Measurements from ENCODE around the gene JMJD6. TPM values are rescaled to one million over a fixed set of nuclear protein-coding genes. Genes with fewer than 3 reads are reported as not detected.

JMJD6 gene
- total and polyA plus RNA-seq, 9 of the 15 experiments (the other 6 are each of a cell fraction or from before 2014, with no cell fraction given), result 2.5 to 52.3 (median 36.3) TPM

DNA sequence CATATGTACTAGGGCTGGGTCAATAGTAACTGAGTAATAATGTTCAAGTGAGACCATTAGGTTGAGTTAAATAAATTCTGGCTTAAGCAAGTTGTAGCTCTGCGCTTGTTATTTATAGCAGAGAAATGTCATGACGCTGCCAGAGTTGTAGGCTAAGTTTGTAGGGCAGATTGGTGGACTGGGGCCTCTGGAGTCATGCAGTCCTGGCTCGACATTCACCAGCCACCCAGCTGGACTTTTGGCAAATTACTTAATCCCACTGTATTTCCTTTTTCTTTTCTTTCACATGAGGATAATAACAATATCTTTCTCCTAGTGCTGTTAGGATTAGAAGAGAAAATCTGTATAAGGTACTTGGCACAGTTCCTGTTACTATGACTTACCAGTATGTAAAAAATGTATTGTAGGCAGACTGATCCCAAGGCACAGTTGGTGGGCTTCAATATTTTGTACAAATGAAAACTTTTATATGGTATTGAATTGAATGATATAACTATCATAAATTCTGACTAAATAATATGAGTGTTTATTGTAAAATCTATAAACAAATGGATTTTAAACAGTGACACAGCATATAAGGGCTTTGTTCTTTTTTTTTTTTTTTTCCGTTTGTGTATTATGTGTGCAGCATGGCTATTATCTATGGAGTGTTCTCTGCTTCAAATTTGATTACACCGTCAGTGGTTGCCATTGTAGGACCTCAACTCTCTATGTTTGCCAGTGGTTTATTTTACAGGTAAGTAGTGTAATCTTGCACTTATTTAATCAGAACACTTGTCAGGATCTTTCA, 14.1 kb upstream of the JMJD6 start (continued):
- TF ChIP-seq, protein P1, sequence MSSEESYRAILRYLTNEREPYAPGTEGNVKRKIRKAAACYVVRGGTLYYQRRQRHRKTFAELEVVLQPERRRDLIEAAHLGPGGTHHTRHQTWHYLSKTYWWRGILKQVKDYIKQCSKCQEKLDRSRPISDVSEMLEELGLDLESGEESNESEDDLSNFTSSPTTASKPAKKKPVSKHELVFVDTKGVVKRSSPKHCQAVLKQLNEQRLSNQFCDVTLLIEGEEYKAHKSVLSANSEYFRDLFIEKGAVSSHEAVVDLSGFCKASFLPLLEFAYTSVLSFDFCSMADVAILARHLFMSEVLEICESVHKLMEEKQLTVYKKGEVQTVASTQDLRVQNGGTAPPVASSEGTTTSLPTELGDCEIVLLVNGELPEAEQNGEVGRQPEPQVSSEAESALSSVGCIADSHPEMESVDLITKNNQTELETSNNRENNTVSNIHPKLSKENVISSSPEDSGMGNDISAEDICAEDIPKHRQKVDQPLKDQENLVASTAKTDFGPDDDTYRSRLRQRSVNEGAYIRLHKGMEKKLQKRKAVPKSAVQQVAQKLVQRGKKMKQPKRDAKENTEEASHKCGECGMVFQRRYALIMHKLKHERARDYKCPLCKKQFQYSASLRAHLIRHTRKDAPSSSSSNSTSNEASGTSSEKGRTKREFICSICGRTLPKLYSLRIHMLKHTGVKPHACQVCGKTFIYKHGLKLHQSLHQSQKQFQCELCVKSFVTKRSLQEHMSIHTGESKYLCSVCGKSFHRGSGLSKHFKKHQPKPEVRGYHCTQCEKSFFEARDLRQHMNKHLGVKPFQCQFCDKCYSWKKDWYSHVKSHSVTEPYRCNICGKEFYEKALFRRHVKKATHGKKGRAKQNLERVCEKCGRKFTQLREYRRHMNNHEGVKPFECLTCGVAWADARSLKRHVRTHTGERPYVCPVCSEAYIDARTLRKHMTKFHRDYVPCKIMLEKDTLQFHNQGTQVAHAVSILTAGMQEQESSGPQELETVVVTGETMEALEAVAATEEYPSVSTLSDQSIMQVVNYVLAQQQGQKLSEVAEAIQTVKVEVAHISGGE (CRISPR knock-in tag; IDR thresholded peaks at IDR 0.05), result no peak
- TF ChIP-seq GTF2F1 (IDR thresholded peaks at IDR 0.05; ENCODE audit: low read depth, low read length) (no peak), GATAD2B (IDR thresholded peaks at IDR 0.05; ENCODE audit: borderline replicate concordance) (no peak), ZNF175 (CRISPR knock-in tag; IDR thresholded peaks at IDR 0.05; ENCODE audit: low read depth) (no peak), CCNT2 (IDR thresholded peaks at IDR 0.05; ENCODE audit: borderline replicate concordance, extremely low read depth, insufficient read length, low read depth, low read length) (no peak), NCOA6 (IDR thresholded peaks at IDR 0.05) (no peak), SMAD2 (IDR thresholded peaks at IDR 0.05; ENCODE audit: low read depth, low read length) (no peak), CBX5 (IDR thresholded peaks at IDR 0.05; ENCODE audit: borderline replicate concordance, low read depth) (no peak), MAFG (tag; conservative IDR thresholded peaks at IDR 0.05) (peak; percentile 57; the same call in 1 of the 2 replicates)
- TF ChIP-seq, protein P2, sequence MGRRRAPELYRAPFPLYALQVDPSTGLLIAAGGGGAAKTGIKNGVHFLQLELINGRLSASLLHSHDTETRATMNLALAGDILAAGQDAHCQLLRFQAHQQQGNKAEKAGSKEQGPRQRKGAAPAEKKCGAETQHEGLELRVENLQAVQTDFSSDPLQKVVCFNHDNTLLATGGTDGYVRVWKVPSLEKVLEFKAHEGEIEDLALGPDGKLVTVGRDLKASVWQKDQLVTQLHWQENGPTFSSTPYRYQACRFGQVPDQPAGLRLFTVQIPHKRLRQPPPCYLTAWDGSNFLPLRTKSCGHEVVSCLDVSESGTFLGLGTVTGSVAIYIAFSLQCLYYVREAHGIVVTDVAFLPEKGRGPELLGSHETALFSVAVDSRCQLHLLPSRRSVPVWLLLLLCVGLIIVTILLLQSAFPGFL (CRISPR knock-in tag; IDR thresholded peaks at IDR 0.05), result no peak
- TF ChIP-seq, protein P3, sequence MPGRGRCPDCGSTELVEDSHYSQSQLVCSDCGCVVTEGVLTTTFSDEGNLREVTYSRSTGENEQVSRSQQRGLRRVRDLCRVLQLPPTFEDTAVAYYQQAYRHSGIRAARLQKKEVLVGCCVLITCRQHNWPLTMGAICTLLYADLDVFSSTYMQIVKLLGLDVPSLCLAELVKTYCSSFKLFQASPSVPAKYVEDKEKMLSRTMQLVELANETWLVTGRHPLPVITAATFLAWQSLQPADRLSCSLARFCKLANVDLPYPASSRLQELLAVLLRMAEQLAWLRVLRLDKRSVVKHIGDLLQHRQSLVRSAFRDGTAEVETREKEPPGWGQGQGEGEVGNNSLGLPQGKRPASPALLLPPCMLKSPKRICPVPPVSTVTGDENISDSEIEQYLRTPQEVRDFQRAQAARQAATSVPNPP (IDR thresholded peaks at IDR 0.05; ENCODE audit: borderline replicate concordance, insufficient read depth, insufficient read length), result no peak
- TF ChIP-seq, protein P4, sequence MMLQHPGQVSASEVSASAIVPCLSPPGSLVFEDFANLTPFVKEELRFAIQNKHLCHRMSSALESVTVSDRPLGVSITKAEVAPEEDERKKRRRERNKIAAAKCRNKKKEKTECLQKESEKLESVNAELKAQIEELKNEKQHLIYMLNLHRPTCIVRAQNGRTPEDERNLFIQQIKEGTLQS (IDR thresholded peaks at IDR 0.05), result no peak
- TF ChIP-seq, protein P4 (CRISPR knock-in tag; conservative IDR thresholded peaks at IDR 0.05), result no peak
- TF ChIP-seq, protein P5, sequence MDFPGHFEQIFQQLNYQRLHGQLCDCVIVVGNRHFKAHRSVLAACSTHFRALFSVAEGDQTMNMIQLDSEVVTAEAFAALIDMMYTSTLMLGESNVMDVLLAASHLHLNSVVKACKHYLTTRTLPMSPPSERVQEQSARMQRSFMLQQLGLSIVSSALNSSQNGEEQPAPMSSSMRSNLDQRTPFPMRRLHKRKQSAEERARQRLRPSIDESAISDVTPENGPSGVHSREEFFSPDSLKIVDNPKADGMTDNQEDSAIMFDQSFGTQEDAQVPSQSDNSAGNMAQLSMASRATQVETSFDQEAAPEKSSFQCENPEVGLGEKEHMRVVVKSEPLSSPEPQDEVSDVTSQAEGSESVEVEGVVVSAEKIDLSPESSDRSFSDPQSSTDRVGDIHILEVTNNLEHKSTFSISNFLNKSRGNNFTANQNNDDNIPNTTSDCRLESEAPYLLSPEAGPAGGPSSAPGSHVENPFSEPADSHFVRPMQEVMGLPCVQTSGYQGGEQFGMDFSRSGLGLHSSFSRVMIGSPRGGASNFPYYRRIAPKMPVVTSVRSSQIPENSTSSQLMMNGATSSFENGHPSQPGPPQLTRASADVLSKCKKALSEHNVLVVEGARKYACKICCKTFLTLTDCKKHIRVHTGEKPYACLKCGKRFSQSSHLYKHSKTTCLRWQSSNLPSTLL (IDR thresholded peaks at IDR 0.05), result no peak
- TF ChIP-seq, protein P6, sequence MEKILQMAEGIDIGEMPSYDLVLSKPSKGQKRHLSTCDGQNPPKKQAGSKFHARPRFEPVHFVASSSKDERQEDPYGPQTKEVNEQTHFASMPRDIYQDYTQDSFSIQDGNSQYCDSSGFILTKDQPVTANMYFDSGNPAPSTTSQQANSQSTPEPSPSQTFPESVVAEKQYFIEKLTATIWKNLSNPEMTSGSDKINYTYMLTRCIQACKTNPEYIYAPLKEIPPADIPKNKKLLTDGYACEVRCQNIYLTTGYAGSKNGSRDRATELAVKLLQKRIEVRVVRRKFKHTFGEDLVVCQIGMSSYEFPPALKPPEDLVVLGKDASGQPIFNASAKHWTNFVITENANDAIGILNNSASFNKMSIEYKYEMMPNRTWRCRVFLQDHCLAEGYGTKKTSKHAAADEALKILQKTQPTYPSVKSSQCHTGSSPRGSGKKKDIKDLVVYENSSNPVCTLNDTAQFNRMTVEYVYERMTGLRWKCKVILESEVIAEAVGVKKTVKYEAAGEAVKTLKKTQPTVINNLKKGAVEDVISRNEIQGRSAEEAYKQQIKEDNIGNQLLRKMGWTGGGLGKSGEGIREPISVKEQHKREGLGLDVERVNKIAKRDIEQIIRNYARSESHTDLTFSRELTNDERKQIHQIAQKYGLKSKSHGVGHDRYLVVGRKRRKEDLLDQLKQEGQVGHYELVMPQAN (IDR thresholded peaks at IDR 0.05; ENCODE audit: borderline replicate concordance), result no peak
